K562 (cell line): Measurements from ENCODE around the gene EFNA2.

Experiments
- CBX8 ChIP-seq: fragments of 200-600 bp; sonication (generic); IDR thresholded peaks from 2 replicates; pipeline ENCODE4 v1.6.1; 2012; ENCODE audit warnings: borderline replicate concordance, mixed run types, low read depth, mild to moderate bottlenecking, moderate library complexity, mixed read lengths, low read length, control low read depth, inconsistent platforms; ENCODE audit not compliant: poor library complexity, severe bottlenecking; ENCODE audit errors: extremely low read depth
- KHSRP ChIP-seq: fragments of 450-650 bp; IDR thresholded peaks from 2 replicates; pipeline ENCODE4 v1.6.1; 2017
- MIER1 ChIP-seq: fragments of 450-650 bp; IDR thresholded peaks from 2 replicates; pipeline ENCODE4 v1.6.1; 2016; ENCODE audit warnings: antibody characterized with exemption, mild to moderate bottlenecking, low read depth
- POLR2AphosphoS5 ChIP-seq: IDR thresholded peaks from 2 replicates; pipeline ENCODE4 v1.6.1; 2011; ENCODE audit warnings: mild to moderate bottlenecking, low read depth, low read length, moderate library complexity; ENCODE audit not compliant: control insufficient read depth, insufficient read depth
- ZNF282 ChIP-seq: sonication (generic); formaldehyde crosslinking; IDR thresholded peaks from 2 replicates; pipeline ENCODE4 v1.8.1; 2023; ENCODE audit warnings: missing genetic modification reagents
- ZNF586 ChIP-seq: fragments of 450-650 bp; formaldehyde crosslinking; conservative IDR thresholded peaks from 2 replicates; pipeline ENCODE4 v1.4.0; 2020; ENCODE audit warnings: mild to moderate bottlenecking, moderate library complexity
- ZNF780A ChIP-seq: fragments of 250-450 bp; sonication (Bioruptor Pico); IDR thresholded peaks from 2 replicates; pipeline ENCODE4 v1.5.0; 2021; ENCODE audit warnings: mild to moderate bottlenecking
- TF ChIP-seq, protein P1 (sequence below), 3 experiments: IDR thresholded peaks in 2 of 3; conservative IDR thresholded peaks in 1 of 3; 2 replicates each; pipeline ENCODE4 v1.5.1; 2011 to 2012; ENCODE audit warnings: low read length in 3 of 3, mild to moderate bottlenecking in 3 of 3, control low read depth in 2 of 3, improper control_type of control experiment in 1 of 3, inconsistent platforms in 1 of 3, low read depth in 1 of 3, mixed read lengths in 1 of 3, moderate library complexity in 1 of 3; ENCODE audit not compliant: insufficient read depth in 2 of 3
- TF ChIP-seq, protein P2 (sequence below): sonication (generic); formaldehyde crosslinking; IDR thresholded peaks from 2 replicates; pipeline ENCODE4 v1.8.1; 2022; ENCODE audit warnings: missing genetic modification reagents

- TF ChIP-seq POLR2AphosphoS5 (no peak), CBX8 (no peak), ZNF780A (CRISPR knock-in tag) (no peak), ZNF282 (CRISPR knock-in tag) (no peak), KHSRP (no peak), MIER1 (no peak), ZNF586 (no peak)
- TF ChIP-seq, protein P1, sequence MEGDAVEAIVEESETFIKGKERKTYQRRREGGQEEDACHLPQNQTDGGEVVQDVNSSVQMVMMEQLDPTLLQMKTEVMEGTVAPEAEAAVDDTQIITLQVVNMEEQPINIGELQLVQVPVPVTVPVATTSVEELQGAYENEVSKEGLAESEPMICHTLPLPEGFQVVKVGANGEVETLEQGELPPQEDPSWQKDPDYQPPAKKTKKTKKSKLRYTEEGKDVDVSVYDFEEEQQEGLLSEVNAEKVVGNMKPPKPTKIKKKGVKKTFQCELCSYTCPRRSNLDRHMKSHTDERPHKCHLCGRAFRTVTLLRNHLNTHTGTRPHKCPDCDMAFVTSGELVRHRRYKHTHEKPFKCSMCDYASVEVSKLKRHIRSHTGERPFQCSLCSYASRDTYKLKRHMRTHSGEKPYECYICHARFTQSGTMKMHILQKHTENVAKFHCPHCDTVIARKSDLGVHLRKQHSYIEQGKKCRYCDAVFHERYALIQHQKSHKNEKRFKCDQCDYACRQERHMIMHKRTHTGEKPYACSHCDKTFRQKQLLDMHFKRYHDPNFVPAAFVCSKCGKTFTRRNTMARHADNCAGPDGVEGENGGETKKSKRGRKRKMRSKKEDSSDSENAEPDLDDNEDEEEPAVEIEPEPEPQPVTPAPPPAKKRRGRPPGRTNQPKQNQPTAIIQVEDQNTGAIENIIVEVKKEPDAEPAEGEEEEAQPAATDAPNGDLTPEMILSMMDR (IDR thresholded peaks at IDR 0.05 in 2 of 3, conservative IDR thresholded peaks at IDR 0.05 in 1 of 3; ENCODE audit: insufficient read depth in 2 of 3, low read depth in 1 of 3, low read length in 3 of 3): no peak
- TF ChIP-seq, protein P2, sequence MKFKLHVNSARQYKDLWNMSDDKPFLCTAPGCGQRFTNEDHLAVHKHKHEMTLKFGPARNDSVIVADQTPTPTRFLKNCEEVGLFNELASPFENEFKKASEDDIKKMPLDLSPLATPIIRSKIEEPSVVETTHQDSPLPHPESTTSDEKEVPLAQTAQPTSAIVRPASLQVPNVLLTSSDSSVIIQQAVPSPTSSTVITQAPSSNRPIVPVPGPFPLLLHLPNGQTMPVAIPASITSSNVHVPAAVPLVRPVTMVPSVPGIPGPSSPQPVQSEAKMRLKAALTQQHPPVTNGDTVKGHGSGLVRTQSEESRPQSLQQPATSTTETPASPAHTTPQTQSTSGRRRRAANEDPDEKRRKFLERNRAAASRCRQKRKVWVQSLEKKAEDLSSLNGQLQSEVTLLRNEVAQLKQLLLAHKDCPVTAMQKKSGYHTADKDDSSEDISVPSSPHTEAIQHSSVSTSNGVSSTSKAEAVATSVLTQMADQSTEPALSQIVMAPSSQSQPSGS: no peak
Observed at GRCh38 chr19:1321539-1321938, 35.9 kb downstream of the EFNA2 start.
